Natural killer cell (primary cell): ENCODE results near the gene SLC8A1. TPM values are rescaled to one million over a fixed set of nuclear protein-coding genes. Genes with fewer than 3 reads are reported as not detected.
"Not testable (repeated sequence)": the region's sequence is repeated elsewhere in the genome, so short reads cannot be mapped to it uniquely, and the experiment has no call there.

Source experiments
- ATAC-seq, 3 donors: fragments of 150-1000 bp in 2 of 3; fragments of 200-7000 bp in 1 of 3; cut with Tn5 transposase; 1 replicate in 1 of 3; 2 replicates in 2 of 3; pipeline ENCODE4 v1.10.0; 2021; ENCODE audit warnings: mild to moderate bottlenecking in 2 of 3, moderate library complexity in 2 of 3
- DNase-seq, 2 donors: peaks; one replicate each; pipeline versions ENCODE4 v3.0.0 to v3.0.0-alpha.2; 2013 to 2021; ENCODE audit warnings: mixed read lengths in 1 of 2
- H3K27ac ChIP-seq: one replicate; pipeline ENCODE4 v1.5.1; 2013; ENCODE audit warnings: mild to moderate bottlenecking, low read length
- H3K27me3 ChIP-seq: one replicate; pipeline ENCODE4 v1.6.1; 2013; ENCODE audit warnings: low read length; ENCODE audit not compliant: control insufficient read depth, insufficient read depth
- H3K36me3 ChIP-seq: one replicate; pipeline ENCODE4 v1.6.1; 2013; ENCODE audit warnings: low read length; ENCODE audit not compliant: control insufficient read depth, insufficient read depth
- H3K4me1 ChIP-seq: one replicate; pipeline ENCODE4 v1.6.1; 2013; ENCODE audit warnings: low read length; ENCODE audit not compliant: control insufficient read depth, insufficient read depth
- H3K4me3 ChIP-seq: one replicate; pipeline ENCODE4 v1.5.1; 2013; ENCODE audit warnings: low read length
- H3K9me3 ChIP-seq: one replicate; pipeline ENCODE4 v1.6.1; 2013; ENCODE audit warnings: low read length; ENCODE audit not compliant: control insufficient read depth, insufficient read depth
- H3K27ac Mint-ChIP-seq, 2 donors: one replicate each; pipeline ENCODE4 v1.8.0; 2022; ENCODE audit warnings: mild to moderate bottlenecking in 2 of 2, mixed read lengths in 2 of 2, moderate library complexity in 1 of 2
- H3K27me3 Mint-ChIP-seq, 2 donors: one replicate each; pipeline ENCODE4 v1.8.0; 2022; ENCODE audit warnings: low read depth in 2 of 2, mixed read lengths in 2 of 2
- H3K36me3 Mint-ChIP-seq: one replicate; pipeline ENCODE4 v1.8.0; 2022; ENCODE audit warnings: mixed read lengths
- H3K4me1 Mint-ChIP-seq, 2 donors: one replicate each; pipeline ENCODE4 v1.8.0; 2022; ENCODE audit warnings: mixed read lengths in 2 of 2
- H3K4me3 Mint-ChIP-seq: one replicate; pipeline ENCODE4 v1.8.0; 2022; ENCODE audit warnings: mild to moderate bottlenecking, moderate library complexity, mixed read lengths
- H3K9me3 Mint-ChIP-seq, 2 donors: one replicate each; pipeline ENCODE4 v1.8.0; 2022; ENCODE audit warnings: mixed read lengths in 2 of 2
- WGBS: methylation state at CpG from one replicate; pipeline ENCODE4 v1.1.7; 2013; ENCODE audit warnings: missing lambda C conversion rate; ENCODE audit not compliant: insufficient coverage; 5-methylcytosine and 5-hydroxymethylcytosine counted together
- intact Hi-C: fragments of 100-400 bp; cut with micrococcal nuclease; formaldehyde crosslinking; loops from one replicate; pipeline ENCODE4 v1.14.2; 2022
- total RNA-seq, 4 donors: library from RNA; stranded (reverse); fragments of 120-200 nt in 1 of 4; gene quantifications; one replicate each; pipeline versions ENCODE4 v1.2.3 to v1.2.4, GENCODE V29; 2013 to 2022
- TF ChIP-seq, protein P1 (sequence below): fragments of 200-600 bp; IDR thresholded peaks from one replicate; pipeline ENCODE4 v1.8.0; 2022; ENCODE audit warnings: antibody characterized with exemption

SLC8A1 gene
- total RNA-seq, 3 donors from 2014 or later (not counting 1 experiment from before 2014, with no cell fraction given), result 1.4 to 4.7 (median 3.6) TPM

DNA sequence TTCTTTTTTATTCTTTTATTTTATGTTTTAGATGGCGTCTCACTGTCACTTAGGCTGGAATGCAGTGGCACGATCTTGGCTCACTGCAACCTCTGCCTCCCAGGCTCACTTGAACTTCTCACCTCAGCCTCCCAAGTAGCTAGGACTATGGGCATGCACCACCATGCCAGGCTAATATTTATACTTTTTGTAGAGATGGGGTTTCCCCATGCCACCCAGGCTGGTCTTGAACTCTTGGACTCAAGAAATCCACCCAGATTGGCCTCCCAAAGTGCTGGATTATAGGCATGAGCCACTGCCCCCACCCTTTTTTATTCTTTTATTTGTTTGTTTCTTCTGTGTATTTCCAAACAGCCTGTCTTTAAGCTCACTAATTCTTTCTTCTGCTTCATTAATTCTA is 366.1 kb downstream of the SLC8A1 start:
- H3K36me3 ChIP-seq, result no peaks in the 10 kb centered on the region
- no CpG with 5 or more reads among the region's 2 CpGs for WGBS
- peaks cover 10 to 14% of the 10 kb centered on the region in 2 donors for H3K9me3 Mint-ChIP-seq
- no peak overlapping the region for H3K4me3 Mint-ChIP-seq
- no peak overlapping the region for H3K27ac ChIP-seq
- DNase-seq (no peak), ATAC-seq (no peak)
- no peaks in the 10 kb centered on the region for H3K27me3 Mint-ChIP-seq
- TF ChIP-seq, protein P1, sequence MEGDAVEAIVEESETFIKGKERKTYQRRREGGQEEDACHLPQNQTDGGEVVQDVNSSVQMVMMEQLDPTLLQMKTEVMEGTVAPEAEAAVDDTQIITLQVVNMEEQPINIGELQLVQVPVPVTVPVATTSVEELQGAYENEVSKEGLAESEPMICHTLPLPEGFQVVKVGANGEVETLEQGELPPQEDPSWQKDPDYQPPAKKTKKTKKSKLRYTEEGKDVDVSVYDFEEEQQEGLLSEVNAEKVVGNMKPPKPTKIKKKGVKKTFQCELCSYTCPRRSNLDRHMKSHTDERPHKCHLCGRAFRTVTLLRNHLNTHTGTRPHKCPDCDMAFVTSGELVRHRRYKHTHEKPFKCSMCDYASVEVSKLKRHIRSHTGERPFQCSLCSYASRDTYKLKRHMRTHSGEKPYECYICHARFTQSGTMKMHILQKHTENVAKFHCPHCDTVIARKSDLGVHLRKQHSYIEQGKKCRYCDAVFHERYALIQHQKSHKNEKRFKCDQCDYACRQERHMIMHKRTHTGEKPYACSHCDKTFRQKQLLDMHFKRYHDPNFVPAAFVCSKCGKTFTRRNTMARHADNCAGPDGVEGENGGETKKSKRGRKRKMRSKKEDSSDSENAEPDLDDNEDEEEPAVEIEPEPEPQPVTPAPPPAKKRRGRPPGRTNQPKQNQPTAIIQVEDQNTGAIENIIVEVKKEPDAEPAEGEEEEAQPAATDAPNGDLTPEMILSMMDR, result no peak
- H3K4me3 ChIP-seq, result no peak overlapping the region
- no peaks in the 10 kb centered on the region for H3K36me3 Mint-ChIP-seq
- no peaks in the 10 kb centered on the region for H3K4me1 ChIP-seq
- intact Hi-C loops, result no loop called here
- H3K27me3 ChIP-seq, result no peaks in the 10 kb centered on the region
- H3K4me1 Mint-ChIP-seq, result no peaks in the 10 kb centered on the region
- no peak overlapping the region for H3K27ac Mint-ChIP-seq
- H3K9me3 ChIP-seq, result no peaks in the 10 kb centered on the region

DNA sequence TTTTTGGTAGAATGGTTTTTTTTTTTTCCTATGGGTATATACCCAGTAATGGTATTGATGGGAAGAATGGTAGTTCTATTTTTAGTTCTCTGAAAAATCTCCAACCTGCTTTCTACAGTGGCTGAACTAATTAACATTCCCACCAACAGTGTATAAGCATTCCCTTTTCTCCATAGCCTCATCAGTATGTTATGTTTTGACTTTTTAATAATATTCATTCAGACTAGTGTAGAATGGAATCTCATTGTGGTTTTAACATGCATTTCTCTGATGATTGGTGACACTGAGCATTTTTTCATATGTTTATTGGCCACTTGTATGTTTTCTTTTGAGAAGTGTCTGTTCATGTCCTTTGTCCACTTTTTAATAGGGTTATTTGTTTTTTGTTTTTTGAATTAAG is 378.6 kb downstream of the SLC8A1 start:
- H3K9me3 Mint-ChIP-seq, result peaks cover 12 to 22% of the 10 kb centered on the region in 2 donors
- H3K36me3 ChIP-seq, H3K4me3 Mint-ChIP-seq, H3K4me1 Mint-ChIP-seq, H3K9me3 ChIP-seq, H3K27ac ChIP-seq, H3K4me1 ChIP-seq, H3K27ac Mint-ChIP-seq, H3K36me3 Mint-ChIP-seq, DNase-seq, H3K27me3 ChIP-seq, intact Hi-C loops, ATAC-seq, H3K4me3 ChIP-seq, H3K27me3 Mint-ChIP-seq: not testable (repeated sequence)

DNA sequence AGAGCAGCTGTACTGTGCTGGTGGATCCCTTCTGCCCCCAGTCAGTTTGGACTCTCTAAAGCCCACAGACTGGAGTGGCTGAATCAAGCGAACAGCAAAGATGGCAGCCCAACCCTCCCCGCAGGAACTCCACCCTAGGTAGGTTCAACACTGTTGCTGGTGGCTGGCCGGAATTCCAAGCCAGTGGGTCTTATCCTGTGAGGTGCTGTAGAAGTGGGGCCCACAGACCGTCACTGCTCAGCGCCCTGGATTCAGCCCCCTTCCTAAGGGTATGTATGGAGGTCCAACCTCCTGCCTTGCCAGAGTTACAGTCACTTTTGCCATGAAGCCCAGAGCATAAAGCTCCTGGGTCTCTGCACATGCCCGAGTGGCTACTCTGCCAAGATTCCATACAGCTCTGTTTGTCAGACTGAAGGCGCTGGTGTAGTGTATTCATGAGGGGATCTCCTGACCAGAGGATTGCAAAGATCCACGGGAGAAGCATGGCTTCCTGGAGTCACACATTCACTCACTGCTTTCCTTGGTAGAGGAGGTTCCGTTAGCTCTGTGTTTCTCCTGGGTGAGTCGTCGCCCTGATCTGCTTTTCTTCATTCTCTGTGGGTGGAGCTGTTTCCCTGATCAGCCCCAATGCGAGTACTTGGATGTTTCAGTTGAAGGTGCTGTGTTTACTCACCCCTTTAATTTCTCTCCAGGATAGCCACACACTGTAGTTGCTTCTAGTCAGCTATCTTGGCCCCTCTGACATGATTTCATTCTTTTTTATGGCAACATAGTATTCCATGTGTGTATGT is 379.3 kb downstream of the SLC8A1 start:
- ATAC-seq (no peak), DNase-seq (no peak)
- Histone ChIP-seq H3K27ac (no peak overlapping the region), H3K4me3 (no peak overlapping the region), H3K9me3 (no peaks in the 10 kb centered on the region), H3K27me3 (no peaks in the 10 kb centered on the region), H3K4me1 (no peaks in the 10 kb centered on the region), H3K36me3 (no peaks in the 10 kb centered on the region)
- intact Hi-C loops, result no loop called here
- H3K27ac Mint-ChIP-seq, result no peak overlapping the region
- WGBS, result 95% methylated on average over 12 of the region's 12 CpGs
- H3K27me3 Mint-ChIP-seq, result no peaks in the 10 kb centered on the region
- H3K36me3 Mint-ChIP-seq, result no peaks in the 10 kb centered on the region
- peaks cover 10 to 19% of the 10 kb centered on the region in 2 donors for H3K9me3 Mint-ChIP-seq
- H3K4me3 Mint-ChIP-seq, result no peak overlapping the region
- H3K4me1 Mint-ChIP-seq, result no peaks in the 10 kb centered on the region
- TF ChIP-seq, protein P1, result no peak

DNA sequence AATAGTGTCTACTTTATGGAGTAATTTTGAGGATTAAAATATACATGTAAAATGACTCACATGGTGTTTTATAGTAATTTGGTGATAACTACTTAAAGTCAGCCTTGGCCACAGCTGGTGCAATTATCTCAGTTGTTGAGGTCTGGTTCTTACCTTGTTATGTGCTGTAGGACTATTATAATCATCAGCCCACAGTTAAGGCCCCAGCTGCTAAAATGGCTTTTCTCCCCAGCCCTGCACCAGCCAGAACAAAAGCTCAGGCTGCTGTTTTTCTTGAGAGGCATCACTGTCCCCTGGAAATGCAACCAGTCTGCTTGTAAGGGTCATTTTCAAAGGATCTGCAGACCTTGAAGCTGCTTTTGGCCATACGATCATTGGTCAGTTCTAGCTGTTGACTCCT is 389.5 kb downstream of the SLC8A1 start:
- intact Hi-C loops, result no loop called here
- H3K36me3 ChIP-seq, result no peaks in the 10 kb centered on the region
- Mint-ChIP-seq H3K27me3 (no peaks in the 10 kb centered on the region), H3K27ac (no peak overlapping the region), H3K36me3 (no peaks in the 10 kb centered on the region), H3K4me3 (no peak overlapping the region), H3K4me1 (no peaks in the 10 kb centered on the region), H3K9me3 (peaks cover 8% of the 10 kb centered on the region in 2 donors)
- 94% methylated on average over 1 of the region's 1 CpG for WGBS
- ATAC-seq, result no peak
- no peak overlapping the region for H3K4me3 ChIP-seq
- no peaks in the 10 kb centered on the region for H3K4me1 ChIP-seq
- TF ChIP-seq, protein P1, result no peak
- no peak for DNase-seq
- H3K27ac ChIP-seq, result no peak overlapping the region
- H3K27me3 ChIP-seq, result no peaks in the 10 kb centered on the region
- H3K9me3 ChIP-seq, result peaks cover 5% of the 10 kb centered on the region
